DND-41 (cell line): ENCODE measurements around the gene TPRG1.
"Not testable (repeated sequence)": the region's sequence is repeated elsewhere in the genome, so short reads cannot be mapped to it uniquely, and the experiment has no call there.

Experiments used
- EZH2 ChIP-seq: IDR thresholded peaks from 3 replicates; pipeline ENCODE4 v1.6.1; 2012; ENCODE audit warnings: borderline replicate concordance, low read depth, mild to moderate bottlenecking, moderate library complexity, low read length, inconsistent platforms; ENCODE audit not compliant: severe bottlenecking
- TF ChIP-seq, protein P1 (sequence below): IDR thresholded peaks from 2 replicates; pipeline ENCODE4 v1.5.1; 2012; ENCODE audit warnings: borderline replicate concordance, low read length, moderate library complexity, mild to moderate bottlenecking; ENCODE audit not compliant: poor library complexity, severe bottlenecking; ENCODE audit errors: extremely low read depth

DNA sequence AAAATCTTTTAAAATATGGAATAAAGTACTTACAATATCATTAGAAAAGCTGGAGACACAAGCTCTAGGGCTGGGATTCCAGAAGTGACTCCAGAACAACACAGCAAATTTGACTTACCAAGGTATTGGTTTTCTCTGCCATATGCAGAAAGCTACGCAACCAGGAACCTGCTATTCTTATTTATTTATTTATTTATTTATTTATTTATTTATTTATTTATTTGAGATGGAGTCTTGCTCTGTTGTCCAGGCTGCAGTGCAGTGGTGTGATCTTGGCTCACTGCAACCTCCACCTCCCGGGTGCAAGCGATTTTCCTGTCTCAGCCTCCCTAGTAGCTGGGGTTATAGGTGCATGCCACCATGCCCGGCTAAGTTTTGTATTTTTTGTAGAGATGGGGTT, 157.9 kb downstream of the TPRG1 start:
- TF ChIP-seq, protein P1, sequence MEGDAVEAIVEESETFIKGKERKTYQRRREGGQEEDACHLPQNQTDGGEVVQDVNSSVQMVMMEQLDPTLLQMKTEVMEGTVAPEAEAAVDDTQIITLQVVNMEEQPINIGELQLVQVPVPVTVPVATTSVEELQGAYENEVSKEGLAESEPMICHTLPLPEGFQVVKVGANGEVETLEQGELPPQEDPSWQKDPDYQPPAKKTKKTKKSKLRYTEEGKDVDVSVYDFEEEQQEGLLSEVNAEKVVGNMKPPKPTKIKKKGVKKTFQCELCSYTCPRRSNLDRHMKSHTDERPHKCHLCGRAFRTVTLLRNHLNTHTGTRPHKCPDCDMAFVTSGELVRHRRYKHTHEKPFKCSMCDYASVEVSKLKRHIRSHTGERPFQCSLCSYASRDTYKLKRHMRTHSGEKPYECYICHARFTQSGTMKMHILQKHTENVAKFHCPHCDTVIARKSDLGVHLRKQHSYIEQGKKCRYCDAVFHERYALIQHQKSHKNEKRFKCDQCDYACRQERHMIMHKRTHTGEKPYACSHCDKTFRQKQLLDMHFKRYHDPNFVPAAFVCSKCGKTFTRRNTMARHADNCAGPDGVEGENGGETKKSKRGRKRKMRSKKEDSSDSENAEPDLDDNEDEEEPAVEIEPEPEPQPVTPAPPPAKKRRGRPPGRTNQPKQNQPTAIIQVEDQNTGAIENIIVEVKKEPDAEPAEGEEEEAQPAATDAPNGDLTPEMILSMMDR = not testable (repeated sequence)
- TF ChIP-seq EZH2 = not testable (repeated sequence)
